Naive B cell (primary cell): Measurements from ENCODE around the gene NHLRC2. TPM values are rescaled to one million over a fixed set of nuclear protein-coding genes. Genes with fewer than 3 reads are reported as not detected.
A peak's percentile ranks its signal among the peaks of the same experiment; 100 is the strongest.

ENCODE experiments used
- ATAC-seq, 2 donors: fragments of 150-1000 bp; cut with Tn5 transposase; 2 replicates each; pipeline ENCODE4 v1.10.0; 2021; ENCODE audit warnings: low read depth in 2 of 2, mild to moderate bottlenecking in 2 of 2, moderate library complexity in 2 of 2
- DNase-seq: peaks from one replicate; pipeline ENCODE4 v3.0.0; 2022
- H3K27ac Mint-ChIP-seq, 6 donors: one replicate each; pipeline ENCODE4 v1.8.0; 2020 to 2022; ENCODE audit warnings: mild to moderate bottlenecking in 6 of 6, mixed read lengths in 6 of 6, moderate library complexity in 5 of 6, inconsistent platforms in 2 of 6
- H3K27me3 Mint-ChIP-seq, 3 donors: one replicate each; pipeline ENCODE4 v1.8.0; 2021 to 2022; ENCODE audit warnings: mixed read lengths in 3 of 3, mild to moderate bottlenecking in 1 of 3
- H3K36me3 Mint-ChIP-seq, 2 donors: one replicate each; pipeline ENCODE4 v1.8.0; 2020 to 2022; ENCODE audit warnings: mixed read lengths in 2 of 2, inconsistent platforms in 1 of 2, mild to moderate bottlenecking in 1 of 2
- H3K4me1 Mint-ChIP-seq, 3 donors: one replicate each; pipeline ENCODE4 v1.8.0; 2020 to 2022; ENCODE audit warnings: mixed read lengths in 3 of 3, inconsistent platforms in 1 of 3, mild to moderate bottlenecking in 1 of 3, moderate library complexity in 1 of 3
- H3K4me3 Mint-ChIP-seq, 8 donors: one replicate each; pipeline ENCODE4 v1.8.0; 2020 to 2022; ENCODE audit warnings: mild to moderate bottlenecking in 8 of 8, mixed read lengths in 8 of 8, moderate library complexity in 8 of 8, inconsistent platforms in 2 of 8
- H3K9me3 Mint-ChIP-seq, 7 donors: one replicate each; pipeline ENCODE4 v1.8.0; 2020 to 2022; ENCODE audit warnings: mixed read lengths in 7 of 7, mild to moderate bottlenecking in 5 of 7, inconsistent platforms in 2 of 7, moderate library complexity in 1 of 7
- polyA plus RNA-seq, 6 donors: library from polyadenylated mRNA; unstranded; fragments of 300-500 nt; fragmentation: Illumina TruSeq; gene quantifications; one replicate each; pipeline ENCODE4 v1.2.3, GENCODE V29; 2021; ENCODE audit warnings: low read depth in 6 of 6

The NHLRC2 gene
- polyA plus RNA-seq, 6 donors from 2014 or later: 7.2 to 18.9 (median 14.2) TPM

DNA sequence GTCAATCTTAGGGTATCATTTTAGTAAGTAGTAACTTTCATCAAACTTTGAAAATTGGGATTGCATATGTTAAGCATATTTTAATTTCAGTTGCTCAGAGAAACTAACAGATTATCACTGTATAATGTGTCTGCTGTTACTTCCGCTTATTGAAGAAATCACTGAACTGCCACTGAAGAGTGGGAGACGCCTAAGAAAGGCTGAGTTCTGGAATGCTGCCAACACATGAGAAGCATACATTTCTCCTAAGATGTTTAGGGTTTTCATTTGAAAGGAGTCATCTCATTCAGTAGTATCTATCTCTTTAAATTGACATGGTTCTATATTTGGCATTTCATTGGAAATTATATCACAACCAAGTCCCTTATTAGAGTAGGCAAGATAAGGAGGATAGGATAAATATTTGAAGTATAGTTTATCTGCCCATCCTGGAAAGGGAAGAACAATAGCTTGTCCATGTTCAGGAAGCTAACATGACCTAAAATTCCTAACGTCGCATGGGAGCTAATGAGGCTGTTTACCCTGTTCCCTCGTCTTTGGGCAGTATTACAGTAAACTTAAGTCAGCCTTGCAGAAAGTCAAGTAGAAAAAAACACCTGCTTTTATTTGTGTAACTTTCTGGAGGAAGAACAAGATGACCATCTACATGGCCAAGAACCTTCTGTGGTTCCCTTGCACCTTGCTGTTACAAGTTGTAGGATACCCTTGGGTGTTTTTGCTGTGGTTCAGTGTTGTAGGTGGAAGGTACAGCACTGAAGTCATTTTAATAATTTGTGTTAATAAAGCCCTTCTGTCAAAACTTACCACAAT lies 67.3 kb downstream of the NHLRC2 start:
- H3K27me3 Mint-ChIP-seq: peaks cover 0 to 5% (median 0%) of the 10 kb centered on the region in 3 donors
- no peak for ATAC-seq
- peaks cover 0 to 13% (median 7%) of the 10 kb centered on the region in 7 donors for H3K9me3 Mint-ChIP-seq
- peaks cover 0 to 11% of the 10 kb centered on the region in 2 donors for H3K36me3 Mint-ChIP-seq
- H3K27ac Mint-ChIP-seq: no peak overlapping the region
- no peak overlapping the region for H3K4me3 Mint-ChIP-seq
- H3K4me1 Mint-ChIP-seq: peaks cover 0 to 6% (median 0%) of the 10 kb centered on the region in 3 donors
- DNase-seq: no peak

DNA sequence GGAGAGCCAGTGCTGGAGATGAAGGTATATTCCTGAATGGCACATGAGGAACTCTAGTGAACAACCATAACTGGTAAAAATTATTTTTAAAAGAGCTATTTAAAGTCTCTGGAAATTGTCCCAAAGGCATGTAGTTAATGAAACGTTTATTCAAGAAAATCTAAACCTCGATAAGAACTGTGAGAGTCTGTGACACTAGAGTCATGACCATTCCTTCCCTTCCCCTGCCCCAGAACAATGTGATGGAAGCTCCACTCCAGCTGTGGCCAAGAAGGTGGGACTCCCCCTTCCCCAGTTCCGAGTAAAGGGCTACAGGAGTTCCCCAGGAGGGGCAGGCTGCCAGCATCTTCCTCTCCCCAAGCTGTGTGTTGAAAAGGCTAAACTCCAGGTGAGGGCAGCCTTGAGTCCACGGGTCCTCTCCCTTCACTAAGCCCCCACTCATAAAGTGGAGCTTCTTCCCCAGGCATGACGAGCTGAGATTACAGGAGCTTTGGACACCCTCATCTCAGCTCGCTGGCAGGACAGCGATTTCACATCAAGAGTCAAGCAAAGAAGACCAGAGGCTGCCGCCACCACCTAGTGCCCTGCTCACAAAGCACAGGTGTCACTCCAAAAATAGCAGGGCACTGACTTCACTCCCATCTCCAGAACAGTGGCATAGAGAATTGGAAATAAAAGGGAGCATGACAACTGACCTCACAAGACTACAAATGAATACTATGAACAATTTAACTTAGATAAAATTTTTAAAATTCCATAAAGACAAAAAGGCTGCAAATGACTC lies 68.5 kb downstream of the NHLRC2 start:
- Mint-ChIP-seq H3K27ac (peak overlapping the region in 2 of 6 donors; percentile 56 to 90), H3K4me3 (peak overlapping the region in 1 of 8 donors; percentile 29), H3K9me3 (peaks cover 0 to 13% (median 7%) of the 10 kb centered on the region in 7 donors), H3K4me1 (peaks cover 0 to 6% (median 0%) of the 10 kb centered on the region in 3 donors), H3K27me3 (peaks cover 0 to 8% (median 6%) of the 10 kb centered on the region in 3 donors), H3K36me3 (peaks cover 0 to 6% of the 10 kb centered on the region in 2 donors)
- ATAC-seq: no peak
- no peak for DNase-seq

- Mint-ChIP-seq H3K4me3 (no peak overlapping the region), H3K27me3 (peaks cover 0 to 10% (median 6%) of the 10 kb centered on the region in 3 donors), H3K36me3 (peaks cover 0 to 6% of the 10 kb centered on the region in 2 donors), H3K9me3 (peaks cover 0 to 13% (median 7%) of the 10 kb centered on the region in 7 donors), H3K27ac (no peak overlapping the region), H3K4me1 (peaks cover 0 to 6% (median 0%) of the 10 kb centered on the region in 3 donors)
- no peak for ATAC-seq
- no peak for DNase-seq
Measured at GRCh38 chr10:113924186-113924585, 69.7 kb downstream of the NHLRC2 start.

GRCh38 chr10:113924664-113925063 lies 70.2 kb downstream of the NHLRC2 start:
- peak overlapping the region in 1 of 6 donors; percentile 39 for H3K27ac Mint-ChIP-seq
- H3K4me3 Mint-ChIP-seq: no peak overlapping the region
- H3K9me3 Mint-ChIP-seq: peaks cover 0 to 13% (median 7%) of the 10 kb centered on the region in 7 donors
- DNase-seq (no peak), ATAC-seq (no peak)
- H3K36me3 Mint-ChIP-seq: peaks cover 0 to 6% of the 10 kb centered on the region in 2 donors
- H3K27me3 Mint-ChIP-seq: peaks cover 0 to 12% (median 6%) of the 10 kb centered on the region in 3 donors
- H3K4me1 Mint-ChIP-seq: peaks cover 0 to 6% (median 0%) of the 10 kb centered on the region in 3 donors

GRCh38 chr10:113927440-113927839 lies 73.0 kb downstream of the NHLRC2 start:
- peaks cover 0 to 6% (median 0%) of the 10 kb centered on the region in 3 donors for H3K4me1 Mint-ChIP-seq
- DNase-seq (no peak), ATAC-seq (no peak)
- no peak overlapping the region for H3K4me3 Mint-ChIP-seq
- peaks cover 0 to 13% (median 7%) of the 10 kb centered on the region in 7 donors for H3K9me3 Mint-ChIP-seq
- peaks cover 0 to 6% of the 10 kb centered on the region in 2 donors for H3K36me3 Mint-ChIP-seq
- H3K27ac Mint-ChIP-seq: peak overlapping the region in 2 of 6 donors; percentile 36 to 46
- H3K27me3 Mint-ChIP-seq: peaks cover 2 to 19% (median 6%) of the 10 kb centered on the region in 3 donors

DNA sequence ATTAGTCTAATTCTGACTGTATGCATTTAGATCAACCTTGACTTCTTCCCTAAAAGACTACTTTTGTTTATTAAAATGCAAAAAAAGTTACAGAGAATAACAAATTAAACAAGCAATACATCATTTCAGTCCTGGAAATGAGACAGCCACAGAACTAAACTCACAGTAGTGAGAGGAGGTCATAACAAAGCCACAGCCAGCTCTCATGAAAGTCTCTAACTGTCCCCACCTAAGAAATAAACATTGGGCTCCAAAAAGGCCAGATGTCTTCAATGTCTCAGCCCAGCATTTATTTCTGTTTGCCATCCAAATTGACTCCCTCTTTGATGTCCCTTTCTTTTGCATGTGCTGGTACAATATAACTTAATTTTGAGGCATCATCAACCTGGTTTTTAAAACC lies 74.4 kb downstream of the NHLRC2 start:
- DNase-seq (no peak), ATAC-seq (no peak)
- Mint-ChIP-seq H3K27ac (no peak overlapping the region), H3K27me3 (peaks cover 6 to 19% (median 9%) of the 10 kb centered on the region in 3 donors), H3K9me3 (peaks cover 0 to 13% (median 7%) of the 10 kb centered on the region in 7 donors), H3K36me3 (peaks cover 0 to 6% of the 10 kb centered on the region in 2 donors), H3K4me3 (no peak overlapping the region), H3K4me1 (no peaks in the 10 kb centered on the region)

DNA sequence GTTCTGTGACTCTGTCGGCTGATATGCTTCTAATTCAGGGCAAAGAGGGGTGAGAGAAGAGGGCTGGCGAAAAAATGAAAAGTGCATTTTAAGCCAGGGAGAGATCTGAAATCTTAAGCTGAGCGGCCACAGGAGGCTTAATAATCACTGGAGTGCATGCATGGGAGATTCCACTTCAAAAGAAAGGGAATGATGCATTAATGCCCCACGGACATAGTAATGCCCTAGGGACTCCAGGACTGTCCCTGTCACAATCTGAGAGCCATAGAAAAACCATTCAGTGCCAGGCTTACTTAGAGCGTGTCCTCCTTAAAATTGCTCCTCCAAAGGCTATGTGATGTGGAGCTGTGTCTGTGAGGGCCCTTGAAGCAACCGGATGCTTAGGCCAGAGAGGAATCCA lies 75.1 kb downstream of the NHLRC2 start:
- Mint-ChIP-seq H3K4me3 (no peak overlapping the region), H3K9me3 (peaks cover 0 to 11% (median 7%) of the 10 kb centered on the region in 7 donors), H3K4me1 (no peaks in the 10 kb centered on the region), H3K27me3 (peaks cover 6 to 19% (median 9%) of the 10 kb centered on the region in 3 donors), H3K27ac (peak overlapping the region in 1 of 6 donors; percentile 12), H3K36me3 (peaks cover 0 to 6% of the 10 kb centered on the region in 2 donors)
- ATAC-seq (no peak), DNase-seq (no peak)

DNA sequence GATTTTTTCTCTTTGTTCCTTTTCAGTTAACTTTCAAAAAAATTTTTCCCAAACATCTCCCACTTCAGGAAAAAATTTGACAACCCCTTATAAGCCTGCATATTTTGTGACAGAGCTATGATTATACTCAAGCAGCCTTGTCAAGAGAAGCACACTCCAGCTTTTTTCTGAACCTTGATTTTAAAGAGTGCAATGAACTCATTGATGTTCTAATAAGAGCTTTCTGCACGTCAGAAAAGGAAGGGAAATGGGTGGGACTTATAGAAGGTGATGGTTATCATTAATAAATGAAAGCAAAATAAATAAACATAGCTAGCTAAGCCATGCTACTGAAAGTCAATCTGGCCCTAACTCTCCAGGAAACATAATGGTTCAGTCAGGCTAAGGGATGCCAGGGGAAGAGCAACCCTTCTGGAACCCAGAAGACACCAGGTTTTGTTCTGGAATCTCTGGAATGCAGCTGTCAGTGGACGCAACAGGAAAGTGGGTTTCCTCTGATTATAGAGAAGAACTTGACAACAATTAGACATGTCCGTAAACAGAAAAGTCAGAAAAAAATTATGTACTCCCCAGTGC lies 76.1 kb downstream of the NHLRC2 start:
- no peak for ATAC-seq
- Mint-ChIP-seq H3K27me3 (peaks cover 6 to 14% (median 9%) of the 10 kb centered on the region in 3 donors), H3K27ac (no peak overlapping the region), H3K9me3 (peaks cover 0 to 3% (median 0%) of the 10 kb centered on the region in 7 donors), H3K4me3 (no peak overlapping the region), H3K36me3 (no peaks in the 10 kb centered on the region), H3K4me1 (no peaks in the 10 kb centered on the region)
- no peak for DNase-seq

DNA sequence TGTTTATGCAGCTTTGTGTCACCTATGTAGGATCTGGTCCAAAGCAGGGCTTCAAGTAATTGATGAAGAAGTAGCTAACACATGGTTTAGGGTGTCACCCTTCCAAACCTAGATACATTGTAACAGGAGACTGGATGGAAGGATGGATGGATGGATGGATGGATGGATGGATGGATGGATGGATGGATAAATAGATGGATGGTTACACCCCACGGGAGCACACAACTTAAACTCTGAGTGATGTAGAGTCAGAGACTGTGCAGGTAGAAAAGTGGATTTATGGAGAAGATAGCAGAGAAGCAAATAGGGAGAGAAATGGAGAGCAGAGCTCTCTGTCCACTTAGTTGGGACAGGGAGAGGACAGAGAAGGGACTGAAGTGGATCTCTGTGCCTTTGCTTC lies 78.4 kb downstream of the NHLRC2 start:
- Mint-ChIP-seq H3K4me1 (no peaks in the 10 kb centered on the region), H3K36me3 (no peaks in the 10 kb centered on the region), H3K4me3 (no peak overlapping the region), H3K27me3 (peaks cover 0 to 12% (median 10%) of the 10 kb centered on the region in 3 donors), H3K27ac (no peak overlapping the region), H3K9me3 (peaks cover 0 to 3% (median 0%) of the 10 kb centered on the region in 7 donors)
- DNase-seq: no peak
- ATAC-seq: no peak

GRCh38 chr10:113933894-113934532 lies 79.6 kb downstream of the NHLRC2 start:
- H3K4me1 Mint-ChIP-seq: no peaks in the 10 kb centered on the region
- DNase-seq (no peak), ATAC-seq (no peak)
- H3K27me3 Mint-ChIP-seq: peaks cover 4 to 23% (median 20%) of the 10 kb centered on the region in 3 donors
- H3K27ac Mint-ChIP-seq: no peak overlapping the region
- H3K9me3 Mint-ChIP-seq: peaks cover 0 to 3% (median 0%) of the 10 kb centered on the region in 7 donors
- no peak overlapping the region for H3K4me3 Mint-ChIP-seq
- H3K36me3 Mint-ChIP-seq: no peaks in the 10 kb centered on the region

DNA sequence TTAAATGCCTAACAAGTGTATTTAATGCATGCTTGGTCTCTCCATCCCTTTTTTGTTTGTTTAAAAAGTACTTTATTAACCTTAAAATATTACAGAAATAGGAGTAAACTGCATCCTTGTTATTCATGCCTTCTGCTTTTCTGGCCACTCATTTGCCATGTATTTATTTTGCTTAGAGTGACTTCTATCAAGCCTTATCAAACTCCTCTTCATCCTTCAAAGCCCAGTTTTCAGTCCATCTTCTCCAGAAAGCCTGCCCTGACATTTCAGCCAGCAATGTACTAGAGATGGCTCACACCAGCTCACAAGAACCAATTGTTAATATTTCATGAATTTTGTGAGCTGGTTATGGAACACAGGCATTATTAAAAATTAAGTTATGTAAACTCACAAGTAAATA lies 82.8 kb downstream of the NHLRC2 start:
- Mint-ChIP-seq H3K9me3 (peaks cover 4 to 8% (median 6%) of the 10 kb centered on the region in 7 donors), H3K4me3 (no peak overlapping the region), H3K27me3 (peaks cover 10 to 37% (median 14%) of the 10 kb centered on the region in 3 donors), H3K36me3 (peaks cover 0 to 8% of the 10 kb centered on the region in 2 donors), H3K4me1 (no peaks in the 10 kb centered on the region), H3K27ac (no peak overlapping the region)
- ATAC-seq (no peak), DNase-seq (no peak)

- H3K27ac Mint-ChIP-seq: no peak overlapping the region
- no peak for DNase-seq
- peaks cover 5 to 8% (median 6%) of the 10 kb centered on the region in 7 donors for H3K9me3 Mint-ChIP-seq
- H3K4me1 Mint-ChIP-seq: no peaks in the 10 kb centered on the region
- no peak for ATAC-seq
- peaks cover 0 to 8% of the 10 kb centered on the region in 2 donors for H3K36me3 Mint-ChIP-seq
- peaks cover 10 to 33% (median 14%) of the 10 kb centered on the region in 3 donors for H3K27me3 Mint-ChIP-seq
- H3K4me3 Mint-ChIP-seq: no peak overlapping the region
Measured at GRCh38 chr10:113937756-113938155, 83.3 kb downstream of the NHLRC2 start.
